Hindlimb muscle (tissue), 1 donor: ENCODE data around the gene SCAMP4. TPM values are rescaled to one million over a fixed set of nuclear protein-coding genes. Genes with fewer than 3 reads are reported as not detected.

ENCODE experiments used
- DNase-seq: peaks from one replicate; pipeline ENCODE4 v3.0.0-alpha.2; 2013
- polyA plus RNA-seq: library from polyadenylated mRNA; unstranded; fragments of 120-200 nt; gene quantifications from one replicate; pipeline ENCODE4 v1.2.1, GENCODE V29; 2013; ENCODE audit not compliant: insufficient read length

The SCAMP4 gene
- polyA plus RNA-seq, 1 donor = 32.5 TPM

GRCh38 chr19:1941146-1942077 lies 36.2 kb downstream of the SCAMP4 start, which contains the start of gene CSNK1G2:
TSS of gene CSNK1G2 (plus strand) at chr19:1941172. CDS start at chr19:1969773, 28,601 bp downstream.
- DNase-seq = no peak

DNA sequence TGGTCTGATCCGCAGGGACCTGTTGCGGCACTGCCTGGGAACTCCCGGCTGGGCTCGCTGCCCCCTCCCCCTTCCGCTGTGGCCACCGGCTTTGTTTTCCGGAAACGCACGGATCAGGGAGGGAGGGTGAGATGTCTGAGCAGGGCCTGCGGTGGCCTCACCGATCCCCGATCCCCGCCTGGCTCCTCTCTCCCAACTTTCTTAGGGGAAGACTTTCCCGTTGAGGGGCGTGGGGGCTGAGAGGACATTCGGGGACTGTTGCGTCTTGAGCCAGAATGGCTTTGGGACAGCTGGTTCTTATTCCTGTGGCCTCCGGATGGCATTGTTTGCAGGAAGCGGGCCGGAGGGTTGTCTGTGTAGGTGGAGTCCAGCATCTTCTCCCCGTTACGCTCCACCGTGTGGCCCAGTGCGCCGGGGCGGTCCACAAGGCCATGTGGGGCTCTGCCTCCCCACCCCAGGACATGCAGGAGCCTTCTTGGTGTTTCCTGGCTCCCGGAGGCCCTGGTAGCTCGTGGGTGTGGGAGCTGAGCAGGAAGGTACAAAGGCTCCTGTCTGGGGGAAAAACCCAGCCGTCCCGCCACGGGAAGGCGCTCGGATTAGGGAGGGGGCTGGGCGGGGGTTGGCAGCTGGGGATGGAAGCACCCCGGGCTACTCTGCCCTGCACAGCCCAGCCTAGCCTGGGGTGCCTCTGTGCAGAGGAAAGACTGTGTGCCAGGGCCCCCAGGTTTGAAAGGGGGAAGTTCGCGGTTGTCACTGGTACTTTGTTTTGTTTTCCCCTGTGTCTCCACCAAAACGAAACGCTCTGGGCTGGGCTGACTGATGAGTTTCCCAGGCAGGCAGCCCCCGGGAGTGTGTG lies 37.1 kb downstream of the SCAMP4 start:
- DNase-seq = peak; percentile 59

GRCh38 chr19:1942934-1943555 lies 37.8 kb downstream of the SCAMP4 start:
- DNase-seq = no peak

DNA sequence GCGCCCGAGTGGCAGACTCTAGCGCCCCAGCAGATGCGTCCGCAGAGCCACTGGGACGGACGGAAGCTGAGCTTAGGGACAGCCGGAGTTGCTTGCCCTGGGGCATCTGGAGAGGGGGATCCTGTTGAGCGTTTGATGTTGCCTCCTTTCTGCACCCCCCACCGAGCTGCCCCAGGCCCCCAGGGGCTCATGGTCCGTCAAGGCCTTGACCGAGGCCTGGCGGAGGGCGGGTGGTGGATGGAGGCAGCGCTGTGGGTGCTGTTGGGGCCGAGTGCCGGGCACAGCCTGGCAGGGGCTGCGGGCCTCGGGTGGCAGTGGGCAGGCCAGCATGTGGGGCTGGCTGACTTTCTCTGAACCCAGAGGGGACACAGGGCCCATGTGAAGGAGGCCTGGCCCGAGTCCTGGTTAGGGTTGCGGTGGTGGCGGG lies 38.5 kb downstream of the SCAMP4 start:
- no peak for DNase-seq

DNA sequence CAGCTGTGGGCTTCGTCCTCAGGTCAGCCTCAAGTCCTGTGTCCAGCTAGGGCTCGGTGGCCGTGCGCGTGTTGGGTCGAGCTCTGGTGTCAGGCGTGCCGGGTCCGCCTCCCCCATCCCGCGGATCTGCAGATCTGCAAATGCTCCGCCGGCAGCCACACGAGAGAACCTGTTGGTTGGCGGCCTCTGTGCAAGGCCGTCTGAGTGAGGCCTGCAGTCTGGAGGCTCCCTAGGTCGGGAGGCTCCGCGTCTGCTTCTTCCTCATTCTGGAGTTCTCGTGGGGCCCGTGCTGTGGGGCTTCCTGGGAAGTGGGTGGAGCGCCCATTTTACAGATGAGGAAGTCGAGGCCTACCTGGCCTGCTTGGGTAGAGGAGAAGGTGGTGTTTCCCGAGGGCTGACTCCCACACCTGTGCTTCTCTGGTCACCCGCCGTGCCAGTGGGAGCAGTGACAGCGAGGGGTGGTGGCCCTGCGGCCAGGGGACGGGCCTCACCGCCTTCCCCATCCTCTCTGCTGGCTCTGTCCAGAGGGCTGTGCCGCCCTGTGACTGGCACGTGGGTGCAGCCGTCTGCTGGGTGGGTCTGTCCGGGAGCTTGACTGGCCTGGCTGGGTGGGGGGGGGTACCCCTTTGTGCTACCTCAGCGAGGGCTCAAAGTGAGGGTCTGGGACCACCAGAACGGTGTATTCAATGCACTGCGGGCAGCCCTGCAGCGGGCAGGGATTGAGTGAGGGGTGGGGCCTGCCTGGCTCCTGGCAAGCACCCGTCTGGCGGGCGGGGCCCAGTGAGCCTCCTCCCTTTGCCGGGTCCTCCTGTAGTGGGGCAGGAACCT lies 39.1 kb downstream of the SCAMP4 start:
- DNase-seq = no peak

DNA sequence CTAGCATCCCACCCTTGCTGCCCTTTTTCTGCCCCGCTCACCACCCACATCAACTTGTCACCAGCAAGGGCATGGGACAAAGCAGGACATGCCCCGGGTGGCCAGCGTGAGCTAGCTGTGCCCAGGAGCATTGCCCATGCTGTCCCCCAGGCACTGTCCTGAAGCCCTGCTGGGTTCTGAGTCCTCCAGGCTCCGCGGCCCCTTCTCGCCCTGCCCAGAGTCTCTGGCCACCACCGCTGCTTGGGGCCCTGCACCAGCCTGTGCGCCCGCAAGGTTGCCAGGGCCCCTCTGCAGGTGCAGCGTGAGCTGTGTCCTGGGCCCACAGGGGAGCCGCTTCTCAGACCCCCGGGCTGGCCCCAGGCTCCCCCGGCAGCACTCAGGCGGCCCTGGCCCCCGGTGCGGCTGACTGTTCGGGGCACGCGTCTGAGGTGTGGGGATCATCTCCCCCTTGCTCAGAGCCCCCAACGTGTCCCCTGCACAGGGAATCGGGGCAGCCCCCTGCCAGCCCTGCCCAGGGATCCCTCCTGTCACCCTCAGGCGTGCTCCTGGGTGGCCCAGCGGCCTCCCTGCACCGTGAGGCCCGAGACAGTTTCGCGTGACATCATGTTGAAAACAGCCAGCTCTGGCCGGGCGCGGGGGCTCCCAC lies 39.8 kb downstream of the SCAMP4 start:
- no peak for DNase-seq

DNA sequence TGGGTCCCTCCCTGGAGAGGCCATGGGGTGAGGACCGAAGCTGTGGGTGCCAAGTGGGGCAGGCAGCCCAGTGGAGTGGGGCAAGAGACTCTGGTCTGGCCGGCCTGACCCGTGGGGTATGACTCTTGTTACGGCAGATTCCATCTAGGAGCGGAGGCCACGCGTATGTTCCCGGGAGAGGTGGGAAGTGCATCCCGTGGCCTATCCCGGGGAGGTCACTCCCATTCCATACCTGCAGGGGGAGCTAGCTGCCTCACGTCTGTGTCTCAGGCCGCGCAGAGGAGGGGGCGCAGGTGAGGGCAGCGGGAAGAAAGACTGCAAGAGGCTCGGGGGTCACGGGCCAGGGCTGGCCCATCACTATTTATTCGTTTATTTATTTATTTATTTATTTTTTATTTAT lies 40.7 kb downstream of the SCAMP4 start:
- DNase-seq = no peak

GRCh38 chr19:1947651-1948209 lies 42.5 kb downstream of the SCAMP4 start:
- no peak for DNase-seq

- no peak for DNase-seq
Observed at GRCh38 chr19:1949304-1950101, 44.3 kb downstream of the SCAMP4 start.

DNA sequence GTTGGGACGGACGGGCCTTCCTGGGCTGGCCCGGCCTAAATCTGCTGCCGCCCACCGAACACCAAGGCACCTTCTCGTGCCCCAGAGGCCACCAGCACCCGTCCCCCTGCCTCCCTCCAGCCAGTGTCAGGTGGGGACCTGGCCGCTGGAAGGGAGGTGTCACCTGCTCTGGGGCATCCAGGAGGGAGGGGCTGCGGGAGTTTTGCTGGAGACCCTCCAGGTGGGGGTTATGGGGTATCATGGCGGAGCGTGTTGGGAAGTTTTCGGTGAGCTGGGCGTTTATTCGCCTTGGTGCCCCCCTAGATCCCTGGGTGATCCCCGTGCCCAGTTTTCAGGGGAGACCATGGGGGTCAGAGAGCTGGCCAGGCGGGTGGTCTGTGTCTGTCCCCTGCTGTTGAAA lies 45.4 kb downstream of the SCAMP4 start:
- DNase-seq = no peak

- DNase-seq = no peak
Observed at GRCh38 chr19:1952635-1953034, 47.4 kb downstream of the SCAMP4 start.

DNA sequence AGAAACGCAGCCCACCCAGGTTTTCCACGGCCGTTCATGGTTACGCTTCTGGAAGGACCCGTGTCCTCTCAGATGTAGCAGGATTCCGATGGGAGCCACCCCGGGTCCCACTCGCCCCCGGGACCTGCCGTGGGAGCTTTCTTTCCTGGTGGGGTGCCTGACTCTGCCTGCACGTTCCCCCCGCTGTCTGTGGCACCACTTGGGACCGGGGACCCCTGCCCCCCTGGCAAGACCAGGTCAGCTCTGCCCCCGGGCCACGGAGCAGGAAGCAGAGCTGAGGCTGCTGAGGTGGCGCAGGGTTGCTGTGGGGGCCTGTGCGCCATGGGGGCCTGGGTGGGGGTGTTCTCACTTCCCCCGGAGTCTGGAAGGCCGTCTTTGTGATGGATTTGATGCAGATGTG lies 47.8 kb downstream of the SCAMP4 start:
- DNase-seq = no peak

DNA sequence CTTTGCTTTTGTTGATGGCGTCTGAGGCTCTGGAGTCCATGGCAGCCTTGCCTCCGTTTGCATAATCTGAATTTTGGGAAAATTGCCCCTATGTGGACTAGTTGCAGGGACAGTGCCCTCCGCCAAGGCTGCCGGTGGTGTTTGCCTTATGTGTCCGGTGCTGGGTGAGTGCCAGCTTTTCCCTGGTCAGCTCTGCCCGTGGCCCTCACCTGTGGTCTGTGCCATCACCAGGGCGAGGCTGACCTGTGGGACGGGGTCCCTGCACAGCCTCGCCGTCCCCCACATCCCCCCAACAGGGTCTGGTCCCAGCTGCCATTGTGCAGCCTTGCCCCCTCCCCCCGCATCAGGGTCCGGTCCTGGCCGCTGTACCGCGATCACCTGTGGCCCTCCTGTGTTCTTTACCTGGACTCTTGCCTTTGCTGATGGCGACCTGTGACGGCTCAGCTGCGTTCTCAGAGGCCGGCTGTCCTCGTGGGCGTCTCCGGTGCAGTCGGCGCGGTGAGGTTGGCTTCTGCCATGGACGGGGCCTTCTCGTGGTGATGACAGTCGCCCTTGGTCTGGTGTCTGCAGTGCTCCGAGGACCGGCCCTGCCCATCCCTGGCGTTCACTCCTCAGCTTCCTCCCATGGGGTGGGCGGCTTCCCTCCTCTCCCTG lies 48.4 kb downstream of the SCAMP4 start:
- DNase-seq = no peak

DNA sequence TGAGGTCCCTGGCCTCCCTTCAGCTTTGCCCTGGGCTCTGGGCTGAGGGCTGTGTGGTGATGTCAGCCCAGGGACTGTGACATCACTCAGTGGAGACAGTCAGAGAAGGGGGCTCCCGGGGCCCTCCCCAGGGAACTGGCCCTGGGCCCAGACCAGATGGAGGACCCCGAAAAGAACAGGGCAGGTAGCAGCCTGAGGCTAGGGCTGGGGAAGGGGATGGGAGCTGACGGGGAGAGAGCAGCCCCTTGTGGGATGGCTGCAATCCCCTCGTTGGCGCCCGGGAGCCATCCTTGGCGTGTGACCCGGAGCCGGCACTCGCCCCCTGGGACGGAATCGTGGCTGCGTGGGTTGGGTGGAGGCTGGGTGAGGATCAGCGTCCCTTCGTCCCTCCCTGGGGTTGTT lies 49.3 kb downstream of the SCAMP4 start:
- DNase-seq = no peak

DNA sequence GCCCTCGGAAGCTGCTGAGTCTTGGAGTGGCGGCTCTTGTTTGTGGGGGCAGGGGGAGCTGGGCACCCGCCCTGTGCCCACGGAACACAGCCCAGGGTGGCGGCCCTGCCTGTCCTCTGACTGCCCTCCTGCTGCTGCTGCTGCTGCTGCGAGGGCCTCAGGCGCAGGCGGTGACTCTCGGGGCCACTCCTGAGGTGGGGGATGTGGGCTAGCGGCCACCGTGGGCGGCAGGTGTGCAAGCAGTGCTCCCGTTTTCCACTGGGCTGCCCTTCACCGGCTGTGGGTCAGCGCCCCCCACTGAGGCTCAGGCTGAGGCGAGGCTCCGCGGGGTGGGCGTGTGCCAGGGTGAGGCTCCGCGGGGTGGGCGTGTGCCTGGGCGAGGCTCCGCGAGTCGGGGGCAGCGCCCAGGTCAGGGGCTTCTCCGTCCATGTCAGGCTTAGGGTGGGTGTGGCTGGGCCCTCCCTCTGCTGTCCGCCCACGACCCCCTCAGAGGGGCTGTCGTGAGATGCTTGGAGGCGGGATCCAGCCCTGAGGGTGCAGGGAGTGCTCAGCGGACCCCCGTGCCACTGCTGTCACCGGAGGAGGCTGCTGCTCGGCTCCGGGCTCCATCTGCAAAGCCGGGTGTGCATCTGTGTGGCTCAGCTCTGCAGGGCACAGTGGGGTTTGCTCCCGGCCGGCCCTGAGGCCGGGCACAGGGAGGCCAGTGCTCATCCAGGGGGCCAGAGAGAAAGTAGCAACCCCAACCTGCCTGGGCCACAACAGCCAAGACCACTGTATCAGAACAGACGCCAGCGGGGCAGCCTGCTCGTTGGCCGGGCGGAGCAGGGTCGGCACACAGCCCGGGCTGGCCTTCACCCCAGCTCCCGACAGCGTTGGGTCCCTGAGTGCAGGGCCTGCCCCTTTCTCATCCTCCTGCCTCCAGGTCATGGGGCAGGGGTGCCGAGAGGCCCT lies 50.2 kb downstream of the SCAMP4 start:
- DNase-seq = no peak

DNA sequence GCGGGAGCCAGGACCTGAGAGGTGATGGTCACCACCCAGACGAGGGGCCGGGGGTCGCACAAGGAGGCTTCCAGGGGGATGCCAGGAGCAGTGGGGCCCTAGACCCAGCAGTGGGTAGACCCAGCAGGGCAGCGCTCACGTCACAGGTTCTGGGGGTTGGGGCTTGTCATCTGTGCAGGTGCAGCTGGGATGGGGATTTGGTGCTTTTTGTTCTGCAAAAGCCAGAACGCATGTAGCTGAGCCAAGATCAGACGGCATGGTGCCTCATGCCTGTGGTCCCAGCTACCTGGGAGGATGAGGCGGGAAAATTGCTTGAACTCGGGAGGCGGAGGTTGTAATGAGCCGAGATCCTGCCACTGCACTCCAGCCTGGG lies 50.9 kb downstream of the SCAMP4 start:
- no peak for DNase-seq

GRCh38 chr19:1956868-1957492 lies 51.8 kb downstream of the SCAMP4 start:
- no peak for DNase-seq
